Liver (tissue), 9 donors: ENCODE data around the gene GPHN. TPM values are rescaled to one million over a fixed set of nuclear protein-coding genes. Genes with fewer than 3 reads are reported as not detected.

Experiments
- DNase-seq: peaks from one replicate; pipeline ENCODE4 v3.0.0-alpha.2; 2017; ENCODE audit warnings: low spot score
- H3K27ac ChIP-seq, 2 donors: one replicate each; pipeline ENCODE4 v1.7.0; 2013; ENCODE audit warnings: inconsistent platforms in 2 of 2, low read length in 2 of 2, control low read depth in 1 of 2, low read depth in 1 of 2, mild to moderate bottlenecking in 1 of 2
- H3K27me3 ChIP-seq, 4 donors: one replicate each; pipeline versions ENCODE4 v1.6.1 to v1.7.0; 2013; ENCODE audit warnings: low read length in 3 of 4, inconsistent platforms in 1 of 4, mild to moderate bottlenecking in 1 of 4, moderate library complexity in 1 of 4; ENCODE audit not compliant: control insufficient read depth in 4 of 4, insufficient read depth in 4 of 4
- H3K36me3 ChIP-seq, 4 donors: one replicate each; pipeline versions ENCODE4 v1.6.1 to v1.7.0; 2013; ENCODE audit warnings: low read length in 3 of 4, mild to moderate bottlenecking in 3 of 4, low read depth in 1 of 4, moderate library complexity in 1 of 4; ENCODE audit not compliant: control insufficient read depth in 4 of 4, insufficient read depth in 3 of 4
- H3K4me1 ChIP-seq, 4 donors: one replicate each; pipeline versions ENCODE4 v1.6.1 to v1.7.0; 2013; ENCODE audit warnings: low read length in 3 of 4, mild to moderate bottlenecking in 3 of 4, moderate library complexity in 1 of 4; ENCODE audit not compliant: control insufficient read depth in 4 of 4, insufficient read depth in 4 of 4
- H3K4me3 ChIP-seq, 3 donors: one replicate each; pipeline versions ENCODE4 v1.6.1 to v1.7.0; 2013; ENCODE audit warnings: low read length in 3 of 3, control low read depth in 1 of 3, low read depth in 1 of 3, mild to moderate bottlenecking in 1 of 3
- H3K9ac ChIP-seq, 2 donors: one replicate each; pipeline ENCODE4 v1.7.0; 2013; ENCODE audit warnings: low read length in 2 of 2, mild to moderate bottlenecking in 2 of 2, moderate library complexity in 2 of 2, control low read depth in 1 of 2, low read depth in 1 of 2
- H3K9me3 ChIP-seq, 4 donors: one replicate each; pipeline versions ENCODE4 v1.6.1 to v1.7.0; 2013; ENCODE audit warnings: low read length in 3 of 4; ENCODE audit not compliant: control insufficient read depth in 4 of 4
- EGR1 ChIP-seq, 2 donors: IDR thresholded peaks; 2 replicates each; pipeline ENCODE4 v1.6.1; 2016 to 2018; ENCODE audit warnings: antibody characterized with exemption in 2 of 2, low read depth in 2 of 2
- FOXA2 ChIP-seq: IDR thresholded peaks from 2 replicates; pipeline ENCODE4 v1.6.1; 2016; ENCODE audit warnings: antibody characterized with exemption
- GABPA ChIP-seq, 2 donors: IDR thresholded peaks in 1 of 2; conservative IDR thresholded peaks in 1 of 2; 2 replicates each; pipeline ENCODE4 v1.6.1; 2016; ENCODE audit warnings: antibody characterized with exemption in 2 of 2, mild to moderate bottlenecking in 1 of 2, moderate library complexity in 1 of 2
- HNF4G ChIP-seq: IDR thresholded peaks from 2 replicates; pipeline ENCODE4 v1.6.1; 2016; ENCODE audit warnings: antibody characterized with exemption
- JUND ChIP-seq, 2 donors: IDR thresholded peaks; 2 replicates each; pipeline ENCODE4 v1.6.1; 2016; ENCODE audit warnings: antibody characterized with exemption in 2 of 2
- NR2F2 ChIP-seq: IDR thresholded peaks from 2 replicates; pipeline ENCODE4 v1.6.1; 2016; ENCODE audit warnings: antibody characterized with exemption
- RAD21 ChIP-seq, 2 donors: IDR thresholded peaks; 2 replicates each; pipeline ENCODE4 v1.6.1; 2016; ENCODE audit warnings: antibody characterized with exemption in 2 of 2, mild to moderate bottlenecking in 2 of 2
- SP1 ChIP-seq: IDR thresholded peaks from 2 replicates; pipeline ENCODE4 v1.6.1; 2018; ENCODE audit warnings: antibody characterized with exemption, mild to moderate bottlenecking
- TAF1 ChIP-seq: conservative IDR thresholded peaks from 2 replicates; pipeline ENCODE4 v1.6.1; 2016; ENCODE audit warnings: antibody characterized with exemption, mild to moderate bottlenecking
- YY1 ChIP-seq: IDR thresholded peaks from 2 replicates; pipeline ENCODE4 v1.6.1; 2016; ENCODE audit warnings: antibody characterized with exemption, mild to moderate bottlenecking
- WGBS: extraction: QIAGEN DNeasy Blood & Tissue Kit; methylation state at CpG from one replicate; pipeline ENCODE4 v1.1.7; 2013; 5-methylcytosine and 5-hydroxymethylcytosine counted together
- polyA plus RNA-seq, 2 donors: library from polyadenylated mRNA; stranded (reverse) in 1 of 2; unstranded in 1 of 2; fragments of 200-250 nt in 1 of 2; fragments of >200 nt in 1 of 2; fragmentation: Nextera tagmentation in 1 of 2; extraction: Ambion mirVana in 1 of 2; gene quantifications; one replicate each; pipeline versions ENCODE4 v1.2.1 to v1.2.3, GENCODE V29; 2013 to 2015
- total RNA-seq, 2 donors: library from RNA; depleted of rRNA; stranded (reverse); fragments of >200 nt; gene quantifications; one replicate each; pipeline ENCODE4 v1.2.3, GENCODE V29; 2014
- TF ChIP-seq, protein P1 (sequence below): IDR thresholded peaks from 2 replicates; pipeline ENCODE4 v1.6.1; 2016; ENCODE audit warnings: antibody characterized with exemption
- TF ChIP-seq, protein P2 (sequence below): IDR thresholded peaks from 2 replicates; pipeline ENCODE4 v1.6.1; 2016; ENCODE audit warnings: antibody characterized with exemption
- TF ChIP-seq, protein P3 (sequence below): fragments of 150-350 bp; IDR thresholded peaks from 2 replicates; pipeline ENCODE4 v1.5.1; 2017; ENCODE audit warnings: improper control_type of control experiment, low read depth, low read length; ENCODE audit not compliant: missing input control
- donor health status: healthy.
- donor health status: healthy.
- donor health status: healthy.
- donor health status: healthy.
- donor health status: healthy.

Gene GPHN
- total and polyA plus RNA-seq, 4 donors: 18.4 to 76.4 (median 47.4) TPM

DNA sequence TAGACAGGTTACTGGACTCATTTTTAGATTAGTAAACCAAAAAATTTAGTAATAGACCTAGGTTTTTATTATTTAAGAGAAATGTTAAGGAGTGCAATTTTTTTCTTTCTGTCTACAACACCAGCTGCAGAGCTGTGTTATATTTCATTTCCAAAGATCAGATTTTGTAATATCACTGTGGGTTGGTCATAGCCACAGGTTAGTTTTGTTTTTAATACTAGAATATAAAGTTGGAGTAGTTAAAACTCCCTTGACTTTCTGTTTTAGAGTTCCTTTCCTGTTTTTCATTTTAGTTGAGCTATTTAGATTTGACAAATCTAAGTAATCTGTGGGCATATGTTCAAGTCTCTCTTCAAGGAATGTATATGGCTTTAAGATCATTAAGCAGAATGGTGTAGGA, 650.6 kb downstream of the GPHN start (continued):
- TF ChIP-seq NR2F2: no peak
- TF ChIP-seq, protein P1, sequence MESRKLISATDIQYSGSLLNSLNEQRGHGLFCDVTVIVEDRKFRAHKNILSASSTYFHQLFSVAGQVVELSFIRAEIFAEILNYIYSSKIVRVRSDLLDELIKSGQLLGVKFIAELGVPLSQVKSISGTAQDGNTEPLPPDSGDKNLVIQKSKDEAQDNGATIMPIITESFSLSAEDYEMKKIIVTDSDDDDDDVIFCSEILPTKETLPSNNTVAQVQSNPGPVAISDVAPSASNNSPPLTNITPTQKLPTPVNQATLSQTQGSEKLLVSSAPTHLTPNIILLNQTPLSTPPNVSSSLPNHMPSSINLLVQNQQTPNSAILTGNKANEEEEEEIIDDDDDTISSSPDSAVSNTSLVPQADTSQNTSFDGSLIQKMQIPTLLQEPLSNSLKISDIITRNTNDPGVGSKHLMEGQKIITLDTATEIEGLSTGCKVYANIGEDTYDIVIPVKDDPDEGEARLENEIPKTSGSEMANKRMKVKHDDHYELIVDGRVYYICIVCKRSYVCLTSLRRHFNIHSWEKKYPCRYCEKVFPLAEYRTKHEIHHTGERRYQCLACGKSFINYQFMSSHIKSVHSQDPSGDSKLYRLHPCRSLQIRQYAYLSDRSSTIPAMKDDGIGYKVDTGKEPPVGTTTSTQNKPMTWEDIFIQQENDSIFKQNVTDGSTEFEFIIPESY: no peak
- no peak for TF ChIP-seq YY1
- TF ChIP-seq GABPA (IDR thresholded peaks at IDR 0.05 in 1 of 2, conservative IDR thresholded peaks at IDR 0.05 in 1 of 2): no peak
- no peak for TF ChIP-seq RAD21 (IDR thresholded peaks at IDR 0.05)

DNA sequence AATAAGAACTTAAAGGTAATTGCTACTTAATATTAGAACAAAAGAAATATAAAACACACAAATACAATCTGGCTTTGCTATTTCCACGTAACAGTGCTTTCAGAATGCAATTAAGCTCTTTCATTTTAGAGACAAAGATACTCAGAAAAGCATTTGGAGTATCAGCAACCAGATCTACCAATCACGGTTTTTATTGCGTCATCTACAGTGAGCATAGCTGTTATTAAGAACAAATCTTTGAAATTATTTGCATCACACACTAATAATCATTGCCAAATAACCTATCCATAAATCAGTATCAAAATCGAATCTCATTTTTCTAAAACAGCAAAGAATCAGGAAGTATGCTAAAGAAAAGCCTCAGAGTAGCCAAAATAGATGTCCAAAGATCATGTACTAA, 654.4 kb downstream of the GPHN start:
- Histone ChIP-seq H3K4me3 (no peak overlapping the region), H3K9me3 (no peaks in the 10 kb centered on the region), H3K27ac (no peak overlapping the region), H3K27me3 (no peaks in the 10 kb centered on the region), H3K4me1 (no peaks in the 10 kb centered on the region), H3K36me3 (peaks cover 0 to 8% (median 4%) of the 10 kb centered on the region in 4 donors), H3K9ac (no peak overlapping the region)
- DNase-seq: no peak
- TF ChIP-seq RAD21 (IDR thresholded peaks at IDR 0.05) (no peak), JUND (IDR thresholded peaks at IDR 0.05) (no peak), SP1 (no peak), NR2F2 (no peak), HNF4G (no peak), FOXA2 (no peak)
- TF ChIP-seq, protein P2, sequence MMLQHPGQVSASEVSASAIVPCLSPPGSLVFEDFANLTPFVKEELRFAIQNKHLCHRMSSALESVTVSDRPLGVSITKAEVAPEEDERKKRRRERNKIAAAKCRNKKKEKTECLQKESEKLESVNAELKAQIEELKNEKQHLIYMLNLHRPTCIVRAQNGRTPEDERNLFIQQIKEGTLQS: no peak
- TF ChIP-seq, protein P1: no peak
- WGBS: 93% methylated on average over 4 of the region's 4 CpGs

DNA sequence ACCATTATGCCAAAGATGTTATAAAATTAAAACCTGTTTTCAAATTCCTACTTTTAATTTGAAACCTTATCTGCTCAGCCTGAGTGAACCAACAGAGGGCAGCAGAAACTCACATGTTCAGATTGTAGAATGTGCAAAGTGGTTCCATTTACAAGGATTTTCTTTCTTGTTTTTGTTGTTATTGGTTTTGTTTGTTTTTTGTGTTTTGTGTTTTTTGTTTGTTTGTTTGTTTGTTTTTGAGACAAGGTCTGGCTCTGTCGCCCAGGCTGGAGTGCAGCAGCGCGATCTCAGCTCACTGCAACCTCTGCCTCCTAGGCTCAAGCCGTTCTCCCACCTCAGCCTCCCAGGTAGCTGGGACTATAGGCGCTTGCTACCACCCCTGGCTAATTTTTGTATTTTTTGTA, 658.5 kb downstream of the GPHN start:
- WGBS: 94% methylated on average over 5 of the region's 5 CpGs
- DNase-seq: no peak
- Histone ChIP-seq H3K4me1 (no peaks in the 10 kb centered on the region), H3K27me3 (no peaks in the 10 kb centered on the region), H3K9ac (no peak overlapping the region), H3K36me3 (peaks cover 3 to 21% (median 10%) of the 10 kb centered on the region in 4 donors), H3K27ac (no peak overlapping the region), H3K9me3 (no peaks in the 10 kb centered on the region), H3K4me3 (no peak overlapping the region)
- TF ChIP-seq TAF1 (no peak), EGR1 (IDR thresholded peaks at IDR 0.05; ENCODE audit: low read depth in 2 of 2) (no peak), FOXA2 (no peak), GABPA (IDR thresholded peaks at IDR 0.05 in 1 of 2, conservative IDR thresholded peaks at IDR 0.05 in 1 of 2) (no peak), RAD21 (IDR thresholded peaks at IDR 0.05) (peak; percentile 88 to 89)
- TF ChIP-seq, protein P3, sequence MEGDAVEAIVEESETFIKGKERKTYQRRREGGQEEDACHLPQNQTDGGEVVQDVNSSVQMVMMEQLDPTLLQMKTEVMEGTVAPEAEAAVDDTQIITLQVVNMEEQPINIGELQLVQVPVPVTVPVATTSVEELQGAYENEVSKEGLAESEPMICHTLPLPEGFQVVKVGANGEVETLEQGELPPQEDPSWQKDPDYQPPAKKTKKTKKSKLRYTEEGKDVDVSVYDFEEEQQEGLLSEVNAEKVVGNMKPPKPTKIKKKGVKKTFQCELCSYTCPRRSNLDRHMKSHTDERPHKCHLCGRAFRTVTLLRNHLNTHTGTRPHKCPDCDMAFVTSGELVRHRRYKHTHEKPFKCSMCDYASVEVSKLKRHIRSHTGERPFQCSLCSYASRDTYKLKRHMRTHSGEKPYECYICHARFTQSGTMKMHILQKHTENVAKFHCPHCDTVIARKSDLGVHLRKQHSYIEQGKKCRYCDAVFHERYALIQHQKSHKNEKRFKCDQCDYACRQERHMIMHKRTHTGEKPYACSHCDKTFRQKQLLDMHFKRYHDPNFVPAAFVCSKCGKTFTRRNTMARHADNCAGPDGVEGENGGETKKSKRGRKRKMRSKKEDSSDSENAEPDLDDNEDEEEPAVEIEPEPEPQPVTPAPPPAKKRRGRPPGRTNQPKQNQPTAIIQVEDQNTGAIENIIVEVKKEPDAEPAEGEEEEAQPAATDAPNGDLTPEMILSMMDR: peak; percentile 67
